A549 (cell line): ENCODE data around the gene LAMC3. TPM values are rescaled to one million over a fixed set of nuclear protein-coding genes. Genes with fewer than 3 reads are reported as not detected.

ENCODE experiments used
- ATAC-seq, 2 experiments: fragments of 200-7000 bp in 1 of 2; fragments of >200 bp in 1 of 2; cut with Nextera tagmentation in 1 of 2; cut with Tn5 transposase in 1 of 2; 3 replicates each; pipeline versions ENCODE4 v1.8.0 to v1.9.1; 2018 to 2020; ENCODE audit warnings: mild to moderate bottlenecking in 1 of 2, moderate library complexity in 1 of 2
- CTCF ChIA-PET: fragments of 300-600 bp; sonication (Branson Sonifier 250); formaldehyde crosslinking; extraction: SDS; loops from one replicate; lab custom pipeline; 2021; ENCODE audit warnings: antibody characterized with exemption, inconsistent platforms; lab: Yijun Ruan, JAX
- POLR2A ChIA-PET: fragments of 350-600 bp; formaldehyde crosslinking; extraction: SDS; loops from one replicate; lab custom pipeline; 2021; ENCODE audit warnings: antibody characterized with exemption, inconsistent platforms; lab: Yijun Ruan, JAX
- DNase-seq, 2 experiments: peaks; one replicate each; pipeline versions ENCODE4 v3.0.0 to v3.0.0-alpha.2; 2011 to 2016; ENCODE audit warnings: low read depth in 1 of 2, low spot score in 1 of 2
- FAIRE-seq: peaks from 2 replicates; lab custom pipeline; 2011; peaks lifted over from hg19 to GRCh38; lab: Jason Lieb, UNC
- H3K27ac ChIP-seq, 2 experiments: fragments of >200 bp; sonication (Bioruptor Twin); formaldehyde crosslinking; 3 replicates each; pipeline ENCODE4 v1.5.1; 2016 to 2017
- H3K4me1 ChIP-seq: fragments of >200 bp; sonication (Bioruptor Twin); formaldehyde crosslinking; 3 replicates; pipeline ENCODE4 v1.6.1; 2016
- H3K4me2 ChIP-seq: fragments of >200 bp; sonication (Bioruptor Twin); formaldehyde crosslinking; 3 replicates; pipeline ENCODE4 v1.6.1; 2016
- H3K4me3 ChIP-seq: fragments of >200 bp; sonication (Bioruptor Twin); formaldehyde crosslinking; 3 replicates; pipeline ENCODE4 v1.5.1; 2016
- H3K9me3 ChIP-seq: fragments of >200 bp; sonication (Bioruptor Twin); formaldehyde crosslinking; 3 replicates; pipeline ENCODE4 v1.6.1; 2016
- BHLHE40 ChIP-seq: IDR thresholded peaks from 2 replicates; pipeline ENCODE4 v1.6.1; 2012; ENCODE audit warnings: low read depth, low read length, inconsistent platforms
- CBX2 ChIP-seq: fragments of 200-600 bp; sonication (generic); IDR thresholded peaks from 2 replicates; pipeline ENCODE4 v1.6.1; 2016; ENCODE audit warnings: low read depth, mild to moderate bottlenecking, borderline replicate concordance
- CEBPB ChIP-seq, 2 experiments: fragments of >200 bp in 1 of 2; sonication (Bioruptor Twin) in 1 of 2; formaldehyde crosslinking in 1 of 2; IDR thresholded peaks; 2 replicates each; pipeline ENCODE4 v1.6.1; 2012 to 2016
- CHD2 ChIP-seq: fragments of 150-350 bp; IDR thresholded peaks from 2 replicates; pipeline ENCODE4 v1.6.1; 2014; ENCODE audit warnings: low read length; ENCODE audit not compliant: partially characterized antibody
- EHMT2 ChIP-seq: fragments of 200-600 bp; sonication (generic); IDR thresholded peaks from 2 replicates; pipeline ENCODE4 v1.6.1; 2016; ENCODE audit warnings: antibody characterized with exemption, low read depth, mild to moderate bottlenecking, moderate library complexity
- ESRRA ChIP-seq: fragments of 150-350 bp; IDR thresholded peaks from 2 replicates; pipeline ENCODE4 v1.6.1; 2014; ENCODE audit warnings: mild to moderate bottlenecking, low read length, borderline replicate concordance
- GATA3 ChIP-seq: IDR thresholded peaks from 2 replicates; pipeline ENCODE4 v1.6.1; 2012; ENCODE audit warnings: borderline replicate concordance
- HOXA7 ChIP-seq: fragments of 250-450 bp; sonication (Bioruptor Pico); IDR thresholded peaks from 2 replicates; pipeline ENCODE4 v1.5.0; 2020; ENCODE audit warnings: mild to moderate bottlenecking, moderate library complexity
- HOXB13 ChIP-seq: fragments of 250-450 bp; sonication (Bioruptor Pico); IDR thresholded peaks from 2 replicates; pipeline ENCODE4 v1.5.0; 2020; ENCODE audit warnings: low read depth, mild to moderate bottlenecking, moderate library complexity
- JUN ChIP-seq, 2 experiments: fragments of >200 bp; sonication (Bioruptor Twin); formaldehyde crosslinking; IDR thresholded peaks; 2 replicates in 1 of 2; 3 replicates in 1 of 2; pipeline ENCODE4 v1.6.1; 2016 to 2017
- JUNB ChIP-seq: fragments of >200 bp; sonication (Bioruptor Twin); formaldehyde crosslinking; IDR thresholded peaks from 2 replicates; pipeline ENCODE4 v1.6.1; 2016
- MAZ ChIP-seq: fragments of 150-350 bp; IDR thresholded peaks from 2 replicates; pipeline ENCODE4 v1.6.1; 2014; ENCODE audit warnings: antibody characterized with exemption, low read depth, low read length, borderline replicate concordance
- NFE2L2 ChIP-seq: fragments of 150-350 bp; conservative IDR thresholded peaks from 2 replicates; pipeline ENCODE4 v1.6.1; 2014; ENCODE audit warnings: low read length
- PBX3 ChIP-seq: IDR thresholded peaks from 2 replicates; pipeline ENCODE4 v1.6.1; 2012
- POLR2A ChIP-seq: IDR thresholded peaks from 2 replicates; pipeline ENCODE4 v1.6.1; 2012; ENCODE audit warnings: mild to moderate bottlenecking, low read length
- POLR2AphosphoS2 ChIP-seq: conservative IDR thresholded peaks from 2 replicates; pipeline ENCODE4 v1.6.1; 2012; ENCODE audit warnings: low read length, improper control_type of control experiment, inconsistent platforms
- RAD21 ChIP-seq, 2 experiments: fragments of >200 bp in 1 of 2; sonication (Bioruptor Twin) in 1 of 2; formaldehyde crosslinking in 1 of 2; IDR thresholded peaks in 1 of 2; conservative IDR thresholded peaks in 1 of 2; 2 replicates in 1 of 2; 3 replicates in 1 of 2; pipeline ENCODE4 v1.6.1; 2012 to 2018; ENCODE audit warnings: inconsistent platforms in 1 of 2
- RCOR1 ChIP-seq: fragments of 150-350 bp; IDR thresholded peaks from 2 replicates; pipeline ENCODE4 v1.6.1; 2014; ENCODE audit warnings: antibody characterized with exemption, low read length, low read depth
- RNF2 ChIP-seq: fragments of 200-600 bp; sonication (generic); IDR thresholded peaks from 2 replicates; pipeline ENCODE4 v1.6.1; 2016; ENCODE audit warnings: low read depth, mild to moderate bottlenecking, antibody characterized with exemption, moderate library complexity, borderline replicate concordance
- SMC3 ChIP-seq: fragments of >200 bp; sonication (Bioruptor Twin); formaldehyde crosslinking; IDR thresholded peaks from 3 replicates; pipeline ENCODE4 v1.6.1; 2018; ENCODE audit warnings: inconsistent platforms
- TP53 ChIP-seq: fragments of 250-450 bp; sonication (Bioruptor Pico); IDR thresholded peaks from 2 replicates; pipeline ENCODE4 v1.5.0; 2021; ENCODE audit warnings: mild to moderate bottlenecking, moderate library complexity
- ZC3H11A ChIP-seq: fragments of 450-650 bp; IDR thresholded peaks from 2 replicates; pipeline ENCODE4 v1.6.1; 2014; ENCODE audit warnings: antibody characterized with exemption, mild to moderate bottlenecking
- ZFP36 ChIP-seq: fragments of 450-650 bp; IDR thresholded peaks from 2 replicates; pipeline ENCODE4 v1.6.1; 2014; ENCODE audit warnings: borderline replicate concordance; ENCODE audit not compliant: partially characterized antibody
- ZSCAN20 ChIP-seq: fragments of 250-450 bp; sonication (Bioruptor Pico); IDR thresholded peaks from 2 replicates; pipeline ENCODE4 v1.8.0; 2022; ENCODE audit warnings: mild to moderate bottlenecking, moderate library complexity
- WGBS: methylation state at CpG from one replicate; pipeline ENCODE4 v1.1.6; 2017; ENCODE audit errors: missing lambda C conversion rate; 5-methylcytosine and 5-hydroxymethylcytosine counted together
- polyA plus RNA-seq, 4 experiments: library from polyadenylated mRNA; depleted of rRNA in 3 of 4; stranded (reverse); fragments of >200 nt; fragmentation: RNase III in 1 of 4; extraction: RNeasy Plus Mini Kit Qiagen cat#74134 plus additional on column Dnase treatment in 1 of 4; gene quantifications; 2 replicates in 3 of 4; 3 replicates in 1 of 4; pipeline ENCODE4 v1.2.3, GENCODE V29; 2011 to 2017
- TF ChIP-seq, protein P1 (sequence below): fragments of 150-350 bp; IDR thresholded peaks from 2 replicates; pipeline ENCODE4 v1.6.1; 2014; ENCODE audit warnings: low read depth, mild to moderate bottlenecking, low read length
- TF ChIP-seq, protein P2 (sequence below): IDR thresholded peaks from 2 replicates; pipeline ENCODE4 v1.6.1; 2012
- TF ChIP-seq, protein P3 (sequence below): fragments of >200 bp; sonication (Bioruptor Twin); formaldehyde crosslinking; IDR thresholded peaks from 3 replicates; pipeline ENCODE4 v1.5.1; 2016

LAMC3 gene
- polyA plus RNA-seq, 2 of the 4 experiments (the other 2 are of a cell fraction): 1.0 to 1.5 TPM

GRCh38 chr9:131045300-131046092, 36.5 kb downstream of the LAMC3 start:
- Histone ChIP-seq H3K9me3 (no peaks in the 10 kb centered on the region), H3K4me1 (no peaks in the 10 kb centered on the region), H3K4me2 (no peak overlapping the region), H3K4me3 (no peak overlapping the region), H3K27ac (no peak overlapping the region)
- ATAC-seq (peak; percentile 13 to 48; a peak in 5 of 6 replicates), DNase-seq (peak in 1 of 2 experiments; percentile 27), FAIRE-seq (no peak)
- CTCF ChIA-PET: interaction anchor here (0.6 to 8.2 kb wide), 31 partner anchors 10 to 352 kb away, joined by 3 to 146 read pairs (median 15); partner anchors contain the start of genes EXOSC2 and LAMC3
- no peak for TF ChIP-seq GATA3
- no peak for TF ChIP-seq CEBPB (IDR thresholded peaks at IDR 0.05)
- TF ChIP-seq EHMT2: no peak
- no peak for TF ChIP-seq RAD21 (conservative IDR thresholded peaks at IDR 0.05 in 1 of 2, IDR thresholded peaks at IDR 0.05 in 1 of 2)
- TF ChIP-seq MAZ: no peak
- 57% methylated on average over 16 of the region's 16 CpGs for WGBS
- POLR2A ChIA-PET: interaction anchor here (0.6 kb wide), 1 partner anchor 342 kb away, joined by 4 read pairs; no protein-coding TSS in a partner anchor

DNA sequence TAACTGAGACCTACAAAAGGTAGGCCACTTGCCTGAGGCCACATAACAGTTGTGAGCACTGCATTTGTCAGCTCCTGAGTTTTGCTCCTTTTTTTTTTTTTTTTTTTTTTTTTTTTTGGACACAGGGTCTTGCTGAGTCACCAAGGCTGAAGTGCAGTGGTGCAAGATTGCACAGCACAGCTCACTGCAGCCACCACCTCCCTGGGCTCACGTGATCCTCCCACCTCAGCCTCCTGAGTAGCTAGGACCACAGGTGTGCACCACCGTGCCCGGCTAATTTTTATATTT, 37.1 kb downstream of the LAMC3 start:
- ChIA-PET POLR2A (interaction anchor here (0.6 kb wide), 1 partner anchor 342 kb away, joined by 4 read pairs; no protein-coding TSS in a partner anchor), CTCF (interaction anchor here (0.5 to 8.2 kb wide), 77 partner anchors 10 to 1995 kb away, joined by 3 to 146 read pairs (median 4); partner anchors contain the start of genes EXOSC2 and LAMC3)
- Histone ChIP-seq H3K4me3 (no peak overlapping the region), H3K4me2 (no peak overlapping the region; the same call in 2 of the 3 replicates), H3K27ac (no peak overlapping the region), H3K4me1 (no peaks in the 10 kb centered on the region), H3K9me3 (no peaks in the 10 kb centered on the region)
- peak in 1 of 2 experiments; percentile 39; a peak in 2 of 6 replicates for ATAC-seq
- WGBS: 92% methylated on average over 3 of the region's 3 CpGs
- no peak for TF ChIP-seq RCOR1
- TF ChIP-seq ESRRA: no peak
- no peak for TF ChIP-seq PBX3
- no peak for TF ChIP-seq ZSCAN20 (CRISPR knock-in tag)
- TF ChIP-seq, protein P1, sequence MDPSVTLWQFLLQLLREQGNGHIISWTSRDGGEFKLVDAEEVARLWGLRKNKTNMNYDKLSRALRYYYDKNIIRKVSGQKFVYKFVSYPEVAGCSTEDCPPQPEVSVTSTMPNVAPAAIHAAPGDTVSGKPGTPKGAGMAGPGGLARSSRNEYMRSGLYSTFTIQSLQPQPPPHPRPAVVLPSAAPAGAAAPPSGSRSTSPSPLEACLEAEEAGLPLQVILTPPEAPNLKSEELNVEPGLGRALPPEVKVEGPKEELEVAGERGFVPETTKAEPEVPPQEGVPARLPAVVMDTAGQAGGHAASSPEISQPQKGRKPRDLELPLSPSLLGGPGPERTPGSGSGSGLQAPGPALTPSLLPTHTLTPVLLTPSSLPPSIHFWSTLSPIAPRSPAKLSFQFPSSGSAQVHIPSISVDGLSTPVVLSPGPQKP: no peak
- TF ChIP-seq JUN (IDR thresholded peaks at IDR 0.05): no peak
- no peak for TF ChIP-seq POLR2AphosphoS2
- no peak for TF ChIP-seq HOXB13 (CRISPR knock-in tag)
- TF ChIP-seq CHD2: no peak
- no peak for TF ChIP-seq ZFP36
- TF ChIP-seq CBX2: no peak
- no peak for TF ChIP-seq MAZ
- no peak for TF ChIP-seq GATA3
- no peak for TF ChIP-seq JUNB
- no peak for TF ChIP-seq POLR2A
- TF ChIP-seq HOXA7 (CRISPR knock-in tag): no peak
- peak in 1 of 2 experiments; percentile 27 for DNase-seq
- no peak for FAIRE-seq

GRCh38 chr9:131046581-131047202, 37.7 kb downstream of the LAMC3 start:
- no peak for FAIRE-seq
- Histone ChIP-seq H3K27ac (no peak overlapping the region), H3K4me3 (no peak overlapping the region), H3K9me3 (no peaks in the 10 kb centered on the region), H3K4me2 (peak overlapping the region; percentile 56), H3K4me1 (no peaks in the 10 kb centered on the region)
- 16% methylated on average over 31 of the region's 35 CpGs for WGBS
- peak; percentile 83 to 96 for ATAC-seq
- peak; percentile 65 to 69 for DNase-seq
- ChIA-PET POLR2A (no interaction called here), CTCF (interaction anchor here (0.5 to 8.2 kb wide), 80 partner anchors 10 to 1996 kb away, joined by 3 to 146 read pairs (median 4); partner anchors contain the start of genes EXOSC2 and LAMC3)
- TF ChIP-seq TP53 (CRISPR knock-in tag) (0 out of 2 replicates have a peak, but pooled peaks have one; percentile 16), HOXB13 (CRISPR knock-in tag) (no peak), BHLHE40 (no peak), SMC3 (peak; percentile 86), ZC3H11A (no peak), NFE2L2 (no peak), MAZ (no peak), PBX3 (no peak), RNF2 (no peak), RAD21 (conservative IDR thresholded peaks at IDR 0.05 in 1 of 2, IDR thresholded peaks at IDR 0.05 in 1 of 2) (peak; percentile 89 to 94)
- TF ChIP-seq, protein P2, sequence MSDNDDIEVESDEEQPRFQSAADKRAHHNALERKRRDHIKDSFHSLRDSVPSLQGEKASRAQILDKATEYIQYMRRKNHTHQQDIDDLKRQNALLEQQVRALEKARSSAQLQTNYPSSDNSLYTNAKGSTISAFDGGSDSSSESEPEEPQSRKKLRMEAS: peak; percentile 63
- TF ChIP-seq, protein P3, sequence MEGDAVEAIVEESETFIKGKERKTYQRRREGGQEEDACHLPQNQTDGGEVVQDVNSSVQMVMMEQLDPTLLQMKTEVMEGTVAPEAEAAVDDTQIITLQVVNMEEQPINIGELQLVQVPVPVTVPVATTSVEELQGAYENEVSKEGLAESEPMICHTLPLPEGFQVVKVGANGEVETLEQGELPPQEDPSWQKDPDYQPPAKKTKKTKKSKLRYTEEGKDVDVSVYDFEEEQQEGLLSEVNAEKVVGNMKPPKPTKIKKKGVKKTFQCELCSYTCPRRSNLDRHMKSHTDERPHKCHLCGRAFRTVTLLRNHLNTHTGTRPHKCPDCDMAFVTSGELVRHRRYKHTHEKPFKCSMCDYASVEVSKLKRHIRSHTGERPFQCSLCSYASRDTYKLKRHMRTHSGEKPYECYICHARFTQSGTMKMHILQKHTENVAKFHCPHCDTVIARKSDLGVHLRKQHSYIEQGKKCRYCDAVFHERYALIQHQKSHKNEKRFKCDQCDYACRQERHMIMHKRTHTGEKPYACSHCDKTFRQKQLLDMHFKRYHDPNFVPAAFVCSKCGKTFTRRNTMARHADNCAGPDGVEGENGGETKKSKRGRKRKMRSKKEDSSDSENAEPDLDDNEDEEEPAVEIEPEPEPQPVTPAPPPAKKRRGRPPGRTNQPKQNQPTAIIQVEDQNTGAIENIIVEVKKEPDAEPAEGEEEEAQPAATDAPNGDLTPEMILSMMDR: peak; percentile 95
